WI38 (cell line): ENCODE measurements around the gene GRIA3.

Experiments
- H3K4me3 ChIP-seq: 2 replicates; pipeline ENCODE4 v1.5.1; 2011; ENCODE audit warnings: low read depth, mild to moderate bottlenecking, control low read depth, low read length
- CTCF ChIP-seq: IDR thresholded peaks from 2 replicates; pipeline ENCODE4 v1.5.1; 2012; ENCODE audit warnings: low read depth, mild to moderate bottlenecking, control low read depth, low read length

GRIA3 gene

GRCh38 chrX:123184219-123184865 lies at the start of gene GRIA3:
Gene GRIA3 (plus strand): TSS chrX:123184278. CDS start chrX:123184536, 258 bp downstream.
- H3K4me3 ChIP-seq, result no peak within 1 kb of the TSS
- no peak for TF ChIP-seq CTCF

GRCh38 chrX:123138473-123138872 lies 45.6 kb upstream of the GRIA3 start:
- H3K4me3 ChIP-seq, result no peak overlapping the region
- no peak for TF ChIP-seq CTCF

- no peak overlapping the region for H3K4me3 ChIP-seq
- TF ChIP-seq CTCF, result no peak
Measured at GRCh38 chrX:123140454-123140853, 43.6 kb upstream of the GRIA3 start.

GRCh38 chrX:123140904-123141303 lies 43.2 kb upstream of the GRIA3 start:
- no peak for TF ChIP-seq CTCF
- no peak overlapping the region for H3K4me3 ChIP-seq

GRCh38 chrX:123153846-123154335 lies 30.2 kb upstream of the GRIA3 start:
- no peak overlapping the region for H3K4me3 ChIP-seq
- no peak for TF ChIP-seq CTCF

GRCh38 chrX:123155327-123155726 lies 28.8 kb upstream of the GRIA3 start:
- H3K4me3 ChIP-seq, result no peak overlapping the region
- TF ChIP-seq CTCF, result no peak

- no peak for TF ChIP-seq CTCF
Measured at GRCh38 chrX:123157586-123157985, 26.5 kb upstream of the GRIA3 start.

More at GRCh38 chrX:123157586-123157985, 26.5 kb upstream of the GRIA3 start:
- no peak overlapping the region for H3K4me3 ChIP-seq
